SKM-1 (cell line): Measurements from ENCODE around the gene RFX5.
"Not testable (repeated sequence)": the region's sequence is repeated elsewhere in the genome, so short reads cannot be mapped to it uniquely, and the experiment has no call there.

Source experiments
- DNase-seq: peaks from one replicate; lab custom pipeline; 2025; ENCODE audit not compliant: unreplicated experiment; lab: John Stamatoyannopoulos, UW

RFX5 gene

GRCh38 chr1:151346769-151347522, at the start of gene RFX5:
RFX5 (minus strand) TSS chr1:151347252; CDS start chr1:151346320, 932 bp downstream.
- peak; percentile 100 for DNase-seq

GRCh38 chr1:151396265-151396664, 49.2 kb upstream of the RFX5 start:
- DNase-seq = not testable (repeated sequence)

DNA sequence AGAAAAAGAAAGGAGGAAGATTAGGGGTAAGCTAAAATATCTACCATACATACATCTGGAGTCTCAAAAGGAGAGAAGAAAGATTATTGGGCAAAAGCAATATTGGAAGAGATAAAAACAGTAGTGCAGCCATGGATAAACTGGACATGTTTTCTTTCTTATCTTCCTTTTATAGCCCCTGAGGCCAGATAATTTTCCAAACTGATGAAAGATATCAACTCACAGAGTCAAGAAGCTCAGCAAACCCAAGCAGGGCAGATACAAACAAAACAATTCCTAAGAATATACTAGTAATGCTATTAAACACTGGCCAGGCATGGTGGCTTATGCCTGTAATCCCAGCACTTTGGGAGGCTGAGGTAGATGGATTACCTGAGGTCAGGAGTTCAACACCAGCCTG, 46.5 kb upstream of the RFX5 start:
- no peak for DNase-seq

- no peak for DNase-seq
These were observed 44.1 kb upstream of the RFX5 start for GRCh38 chr1:151391079-151391563.

DNA sequence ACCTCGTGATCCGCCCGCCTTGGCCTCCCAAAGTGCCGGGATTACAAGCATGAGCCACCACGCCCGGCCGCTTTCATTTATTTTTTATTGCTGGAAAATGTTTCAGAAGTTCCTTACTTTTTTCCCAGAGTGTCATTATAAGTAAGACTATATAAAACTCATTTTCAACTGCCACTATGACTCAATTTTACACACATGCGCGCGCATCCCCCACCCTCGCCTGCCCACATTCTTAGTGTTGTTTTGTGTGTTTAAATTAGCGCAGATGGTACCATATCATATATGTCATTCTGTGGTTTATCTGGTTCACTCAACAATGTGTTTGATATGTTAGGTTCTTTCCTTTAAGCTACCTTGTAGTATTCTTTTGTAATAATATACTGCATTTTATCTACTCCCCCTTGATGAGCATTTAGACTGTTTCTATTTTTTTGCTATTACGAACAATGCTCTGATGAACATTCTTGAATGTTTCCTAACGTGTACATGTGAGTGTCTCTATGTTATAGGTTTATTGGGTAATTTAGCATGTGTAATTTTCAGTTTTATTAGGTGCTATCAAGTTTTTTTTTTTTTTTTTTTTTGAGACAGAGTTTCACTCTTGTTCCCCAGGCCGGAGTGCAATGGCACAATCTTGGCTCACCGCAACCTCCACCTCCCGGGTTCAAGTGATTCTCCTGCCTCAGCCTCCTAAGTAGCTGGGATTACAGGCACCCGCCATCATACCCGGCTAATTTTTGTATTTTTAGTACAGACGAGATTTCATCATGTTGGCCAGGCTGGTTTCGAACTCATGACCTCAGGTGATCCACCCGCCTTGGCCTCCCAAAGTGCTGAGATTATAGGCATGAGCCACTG, 43.4 kb upstream of the RFX5 start:
- not testable (repeated sequence) for DNase-seq

GRCh38 chr1:151386002-151386401, 39.0 kb upstream of the RFX5 start:
- no peak for DNase-seq

DNA sequence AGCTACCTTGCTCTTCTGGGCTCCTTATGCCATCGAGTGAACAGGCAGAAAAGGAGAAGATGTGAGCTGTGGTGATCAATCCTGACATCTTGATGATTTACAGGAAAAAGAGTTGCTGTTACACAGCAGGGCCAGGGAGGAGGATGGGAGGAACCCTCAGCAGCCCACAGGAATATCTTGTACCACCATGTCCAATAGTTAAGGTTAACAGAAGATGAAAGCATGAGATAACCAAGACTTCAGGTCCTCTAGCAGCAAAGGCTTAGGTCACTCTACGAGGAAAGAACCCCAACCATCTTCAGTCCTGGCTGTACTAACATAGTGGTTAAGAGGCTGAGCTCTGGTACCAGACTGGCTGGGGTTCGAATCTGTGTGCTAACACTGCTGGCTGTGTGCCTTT, 37.5 kb upstream of the RFX5 start:
- DNase-seq = no peak

- DNase-seq = no peak
These were observed 30.3 kb upstream of the RFX5 start for GRCh38 chr1:151377150-151377884.

GRCh38 chr1:151373196-151373595, 26.1 kb upstream of the RFX5 start:
- DNase-seq = no peak

GRCh38 chr1:151372058-151372934, 25.2 kb upstream of the RFX5 start, which contains the start of gene SELENBP1:
SELENBP1 (minus strand) TSS chr1:151372705; CDS start chr1:151372641, 64 bp downstream.
- no peak for DNase-seq

DNA sequence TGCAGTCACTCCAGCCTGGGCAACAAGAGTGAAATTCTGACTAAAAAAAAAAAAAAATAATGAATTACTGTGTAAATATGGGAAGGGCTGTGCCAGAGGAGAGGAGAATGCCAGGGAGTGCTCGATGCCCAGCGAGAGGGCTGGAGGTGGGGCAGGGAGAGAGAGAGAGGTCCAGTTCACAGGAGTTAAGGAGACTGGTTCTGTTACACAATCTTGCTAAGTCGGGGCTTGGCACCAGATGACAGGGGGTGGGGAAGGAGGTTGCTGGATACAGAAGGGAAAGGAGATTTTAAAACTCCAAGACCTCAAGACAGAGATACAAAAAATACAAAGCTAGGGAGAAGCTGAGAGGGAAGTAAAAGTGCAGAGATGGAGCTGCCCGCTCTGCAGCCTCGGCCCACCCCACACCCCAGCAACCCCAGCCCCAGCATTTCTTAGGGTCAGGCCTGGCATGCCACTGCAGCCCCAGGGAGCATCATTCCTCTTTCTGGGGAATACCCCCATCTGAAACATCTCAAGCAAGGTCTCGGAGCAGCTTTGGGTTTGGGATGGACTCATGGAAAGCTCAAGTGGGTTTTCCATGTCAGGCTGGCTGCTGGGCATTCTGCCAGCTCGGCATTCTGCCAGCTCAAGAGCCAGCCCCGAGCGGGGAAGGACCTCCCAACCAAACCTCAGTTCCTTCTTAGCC, 24.5 kb upstream of the RFX5 start:
- no peak for DNase-seq

DNA sequence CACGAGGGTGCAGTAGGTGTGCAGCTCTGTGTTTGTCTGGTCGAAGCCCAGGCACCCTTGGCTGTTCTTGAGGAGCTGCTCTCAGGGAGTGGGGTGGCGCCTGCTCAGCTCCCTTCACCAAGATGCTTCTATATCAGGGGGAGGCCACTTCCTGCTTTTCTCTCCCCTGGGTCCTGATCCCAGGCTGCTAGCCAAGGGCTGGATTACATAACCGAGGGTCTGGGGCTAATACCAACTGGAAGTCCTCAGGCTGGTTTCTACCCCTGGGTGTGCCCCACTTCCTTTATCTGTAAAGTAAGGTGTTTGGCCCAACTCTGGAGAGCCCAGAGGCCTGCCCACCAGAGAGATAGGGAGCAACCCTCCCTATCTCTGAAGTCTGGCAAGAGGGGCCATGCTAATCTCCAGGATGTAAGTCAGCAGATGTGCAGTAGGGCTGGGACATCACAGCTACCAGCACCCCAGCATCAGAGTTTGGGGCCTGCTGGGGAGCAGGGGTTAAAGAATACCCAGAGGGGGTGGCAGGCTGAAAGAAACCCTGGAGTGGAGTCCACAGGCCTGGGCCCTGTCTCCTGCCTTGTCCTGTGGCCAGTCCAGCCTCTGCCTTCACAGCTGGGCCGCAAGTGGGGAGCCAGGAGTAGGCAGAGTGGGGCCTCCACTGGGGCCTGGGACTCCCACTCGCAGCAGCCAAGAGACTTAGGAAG, 23.3 kb upstream of the RFX5 start:
- DNase-seq = peak; percentile 45

DNA sequence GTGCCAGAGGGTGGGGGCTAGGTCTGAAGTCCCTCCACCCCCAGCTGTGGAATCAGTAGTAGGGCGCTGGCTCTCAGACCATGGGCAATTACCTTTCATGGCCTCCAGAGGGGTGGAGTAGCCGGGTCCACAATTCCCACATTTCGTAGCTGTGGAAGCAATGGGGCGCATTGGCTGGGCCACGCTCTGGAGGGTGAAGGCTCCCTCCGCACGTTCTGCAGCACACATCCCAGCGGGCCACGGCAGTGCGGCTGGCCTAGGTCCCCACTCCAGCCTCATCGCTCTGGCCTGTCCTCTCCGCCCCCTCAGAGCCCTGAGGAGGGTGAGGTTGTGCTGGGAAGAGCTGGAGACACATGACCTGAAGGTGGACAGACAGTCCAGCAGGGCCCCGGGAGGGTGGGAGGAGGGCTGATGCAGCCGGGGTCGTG, 22.6 kb upstream of the RFX5 start:
- DNase-seq = no peak

GRCh38 chr1:151369302-151369610, 22.2 kb upstream of the RFX5 start:
- DNase-seq = no peak

GRCh38 chr1:151368393-151369301, 21.6 kb upstream of the RFX5 start:
- DNase-seq = no peak

DNA sequence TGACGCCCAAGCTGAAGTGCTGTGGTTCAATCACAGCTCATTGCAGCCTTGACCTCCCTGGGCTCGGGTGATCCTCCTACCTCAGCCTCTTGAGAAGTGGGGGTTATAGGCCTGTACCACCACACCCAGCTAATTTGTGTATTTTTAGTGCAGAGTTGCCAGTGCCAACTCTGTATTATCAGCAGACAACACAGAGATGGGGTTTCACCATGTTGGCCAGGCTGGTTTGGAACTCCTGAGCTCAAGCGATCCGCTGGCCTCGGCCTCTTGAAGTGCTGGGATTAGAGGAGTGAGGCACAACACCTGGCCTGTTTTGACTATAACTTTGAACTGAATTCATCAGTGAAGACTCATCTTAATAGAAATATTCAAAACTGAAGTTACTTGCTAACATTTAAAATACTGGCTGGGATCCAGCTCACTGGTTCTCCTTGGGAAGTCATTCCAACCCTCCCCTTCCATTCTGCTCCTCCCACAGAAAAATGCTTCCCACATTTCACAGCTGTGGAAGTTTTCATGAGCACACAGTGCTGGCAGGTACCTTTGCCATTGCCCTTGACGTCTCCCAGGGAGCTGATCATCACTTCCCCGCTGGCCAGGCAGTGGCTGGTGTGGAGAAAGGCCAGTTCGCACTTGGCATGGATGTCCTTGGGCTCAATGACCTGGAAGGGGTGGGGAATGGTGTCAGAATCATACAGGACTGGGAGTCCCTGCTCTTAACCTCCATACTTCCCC, 20.8 kb upstream of the RFX5 start:
- DNase-seq = no peak

- no peak for DNase-seq
These were observed 17.9 kb upstream of the RFX5 start for GRCh38 chr1:151364996-151365395.
